GM12875 (cell line): ENCODE results near the gene MRPL2.
"Not testable (repeated sequence)": the region's sequence is repeated elsewhere in the genome, so short reads cannot be mapped to it uniquely, and the experiment has no call there.

ENCODE experiments used
- H3K4me3 ChIP-seq: one replicate; pipeline ENCODE4 v1.5.1; 2011; ENCODE audit warnings: low read depth, low read length, control low read depth
- CTCF ChIP-seq: IDR thresholded peaks from 2 replicates; pipeline ENCODE4 v1.5.1; 2011; ENCODE audit warnings: low read depth, mild to moderate bottlenecking, control low read depth, inconsistent platforms, low read length, moderate library complexity, borderline replicate concordance; ENCODE audit not compliant: insufficient read depth

Gene MRPL2

GRCh38 chr6:43082806-43083655 is 23.8 kb upstream of the MRPL2 start:
- TF ChIP-seq CTCF = no peak
- H3K4me3 ChIP-seq = no peak overlapping the region

GRCh38 chr6:43081922-43082321 is 22.7 kb upstream of the MRPL2 start:
- not testable (repeated sequence) for H3K4me3 ChIP-seq

- TF ChIP-seq CTCF = no peak
- H3K4me3 ChIP-seq = no peak overlapping the region
Measured at GRCh38 chr6:43081043-43081442, 21.8 kb upstream of the MRPL2 start.

GRCh38 chr6:43078691-43079090 is 19.5 kb upstream of the MRPL2 start:
- TF ChIP-seq CTCF = no peak
- H3K4me3 ChIP-seq = no peak overlapping the region

GRCh38 chr6:43077981-43078511 is 18.8 kb upstream of the MRPL2 start:
- TF ChIP-seq CTCF = no peak
- H3K4me3 ChIP-seq = no peak overlapping the region

- H3K4me3 ChIP-seq = no peak overlapping the region
Measured at GRCh38 chr6:43077333-43077809, 18.1 kb upstream of the MRPL2 start.

More at GRCh38 chr6:43077333-43077809, 18.1 kb upstream of the MRPL2 start:
- TF ChIP-seq CTCF = no peak
